HepG2 (cell line): ENCODE results near the gene CACHD1.

ENCODE experiments used
- FOXM1 ChIP-seq: sonication (generic); formaldehyde crosslinking; IDR thresholded peaks from 2 replicates; pipeline ENCODE4 v1.5.0; 2020; ENCODE audit warnings: missing genetic modification reagents
- JUNB ChIP-seq: sonication (generic); formaldehyde crosslinking; IDR thresholded peaks from 2 replicates; pipeline ENCODE4 v1.8.0; 2022; ENCODE audit warnings: missing genetic modification reagents, mild to moderate bottlenecking, borderline replicate concordance
- KDM1A ChIP-seq: IDR thresholded peaks from 2 replicates; pipeline ENCODE4 v1.6.1; 2016; ENCODE audit warnings: missing compliant biosample characterization
- KDM5B ChIP-seq: sonication (generic); formaldehyde crosslinking; IDR thresholded peaks from 2 replicates; pipeline ENCODE4 v1.4.0; 2020; ENCODE audit warnings: missing genetic modification reagents, mild to moderate bottlenecking, borderline replicate concordance
- NFE2 ChIP-seq: sonication (generic); formaldehyde crosslinking; IDR thresholded peaks from 2 replicates; pipeline ENCODE4 v1.4.0; 2020; ENCODE audit warnings: missing genetic modification reagents
- POLR2A ChIP-seq, 2 experiments: IDR thresholded peaks; 2 replicates each; pipeline ENCODE4 v1.6.1; 2011; ENCODE audit warnings: low read depth in 2 of 2, low read length in 2 of 2, mild to moderate bottlenecking in 1 of 2, moderate library complexity in 1 of 2; ENCODE audit not compliant: insufficient read depth in 1 of 2
- ZNF274 ChIP-seq: sonication (generic); formaldehyde crosslinking; IDR thresholded peaks from 2 replicates; pipeline ENCODE4 v1.5.1; 2020; ENCODE audit warnings: mild to moderate bottlenecking, missing genetic modification reagents
- ZNF781 ChIP-seq: sonication (generic); formaldehyde crosslinking; IDR thresholded peaks from 2 replicates; pipeline ENCODE4 v1.5.1; 2020; ENCODE audit warnings: borderline replicate concordance, mild to moderate bottlenecking, missing genetic modification reagents; ENCODE audit errors: not compliant biosample characterization
- TF ChIP-seq, protein P1 (sequence below): sonication (generic); formaldehyde crosslinking; IDR thresholded peaks from 2 replicates; pipeline ENCODE4 v1.4.0; 2020; ENCODE audit warnings: missing genetic modification reagents
- TF ChIP-seq, protein P2 (sequence below): IDR thresholded peaks from 2 replicates; pipeline ENCODE4 v1.6.1; 2016
- TF ChIP-seq, protein P3 (sequence below): sonication (generic); formaldehyde crosslinking; IDR thresholded peaks from 2 replicates; pipeline ENCODE4 v1.5.0; 2020; ENCODE audit warnings: mild to moderate bottlenecking, missing genetic modification reagents, moderate library complexity
- TF ChIP-seq, protein P4 (sequence below): sonication (generic); formaldehyde crosslinking; IDR thresholded peaks from 2 replicates; pipeline ENCODE4 v1.4.0; 2020; ENCODE audit warnings: missing genetic modification reagents, borderline replicate concordance

DNA sequence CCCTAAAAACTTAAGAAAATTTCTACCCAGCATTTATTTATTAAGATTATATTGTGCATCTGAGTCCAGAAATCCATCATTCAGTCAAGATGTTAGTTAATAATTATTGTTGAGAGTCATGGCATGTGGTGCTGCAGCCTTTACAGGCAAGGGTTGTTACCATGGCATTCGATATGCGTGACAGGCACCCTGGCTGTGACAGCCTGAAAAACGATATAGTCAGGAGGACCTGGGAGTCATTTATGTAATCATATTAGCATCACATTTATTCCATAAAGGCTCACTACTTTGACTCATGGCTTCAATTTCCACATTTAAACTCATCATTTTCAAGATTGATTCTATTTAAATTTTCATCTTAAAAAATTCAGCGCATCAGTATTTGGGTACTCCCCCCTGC is 68.0 kb downstream of the CACHD1 start:
- TF ChIP-seq KDM1A (no peak), POLR2A (IDR thresholded peaks at IDR 0.05; ENCODE audit: insufficient read depth in 1 of 2, low read depth in 2 of 2, low read length in 2 of 2) (no peak), NFE2 (CRISPR knock-in tag) (no peak), ZNF274 (CRISPR knock-in tag) (no peak), ZNF781 (CRISPR knock-in tag) (no peak), JUNB (CRISPR knock-in tag) (no peak), KDM5B (CRISPR knock-in tag) (no peak), FOXM1 (CRISPR knock-in tag) (no peak)
- TF ChIP-seq, protein P1, sequence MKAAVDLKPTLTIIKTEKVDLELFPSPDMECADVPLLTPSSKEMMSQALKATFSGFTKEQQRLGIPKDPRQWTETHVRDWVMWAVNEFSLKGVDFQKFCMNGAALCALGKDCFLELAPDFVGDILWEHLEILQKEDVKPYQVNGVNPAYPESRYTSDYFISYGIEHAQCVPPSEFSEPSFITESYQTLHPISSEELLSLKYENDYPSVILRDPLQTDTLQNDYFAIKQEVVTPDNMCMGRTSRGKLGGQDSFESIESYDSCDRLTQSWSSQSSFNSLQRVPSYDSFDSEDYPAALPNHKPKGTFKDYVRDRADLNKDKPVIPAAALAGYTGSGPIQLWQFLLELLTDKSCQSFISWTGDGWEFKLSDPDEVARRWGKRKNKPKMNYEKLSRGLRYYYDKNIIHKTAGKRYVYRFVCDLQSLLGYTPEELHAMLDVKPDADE (CRISPR knock-in tag), result no peak
- TF ChIP-seq, protein P2, sequence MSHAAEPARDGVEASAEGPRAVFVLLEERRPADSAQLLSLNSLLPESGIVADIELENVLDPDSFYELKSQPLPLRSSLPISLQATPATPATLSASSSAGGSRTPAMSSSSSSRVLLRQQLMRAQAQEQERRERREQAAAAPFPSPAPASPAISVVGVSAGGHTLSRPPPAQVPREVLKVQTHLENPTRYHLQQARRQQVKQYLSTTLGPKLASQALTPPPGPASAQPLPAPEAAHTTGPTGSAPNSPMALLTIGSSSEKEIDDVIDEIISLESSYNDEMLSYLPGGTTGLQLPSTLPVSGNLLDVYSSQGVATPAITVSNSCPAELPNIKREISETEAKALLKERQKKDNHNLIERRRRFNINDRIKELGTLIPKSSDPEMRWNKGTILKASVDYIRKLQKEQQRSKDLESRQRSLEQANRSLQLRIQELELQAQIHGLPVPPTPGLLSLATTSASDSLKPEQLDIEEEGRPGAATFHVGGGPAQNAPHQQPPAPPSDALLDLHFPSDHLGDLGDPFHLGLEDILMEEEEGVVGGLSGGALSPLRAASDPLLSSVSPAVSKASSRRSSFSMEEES (CRISPR knock-in tag), result no peak
- TF ChIP-seq, protein P3, sequence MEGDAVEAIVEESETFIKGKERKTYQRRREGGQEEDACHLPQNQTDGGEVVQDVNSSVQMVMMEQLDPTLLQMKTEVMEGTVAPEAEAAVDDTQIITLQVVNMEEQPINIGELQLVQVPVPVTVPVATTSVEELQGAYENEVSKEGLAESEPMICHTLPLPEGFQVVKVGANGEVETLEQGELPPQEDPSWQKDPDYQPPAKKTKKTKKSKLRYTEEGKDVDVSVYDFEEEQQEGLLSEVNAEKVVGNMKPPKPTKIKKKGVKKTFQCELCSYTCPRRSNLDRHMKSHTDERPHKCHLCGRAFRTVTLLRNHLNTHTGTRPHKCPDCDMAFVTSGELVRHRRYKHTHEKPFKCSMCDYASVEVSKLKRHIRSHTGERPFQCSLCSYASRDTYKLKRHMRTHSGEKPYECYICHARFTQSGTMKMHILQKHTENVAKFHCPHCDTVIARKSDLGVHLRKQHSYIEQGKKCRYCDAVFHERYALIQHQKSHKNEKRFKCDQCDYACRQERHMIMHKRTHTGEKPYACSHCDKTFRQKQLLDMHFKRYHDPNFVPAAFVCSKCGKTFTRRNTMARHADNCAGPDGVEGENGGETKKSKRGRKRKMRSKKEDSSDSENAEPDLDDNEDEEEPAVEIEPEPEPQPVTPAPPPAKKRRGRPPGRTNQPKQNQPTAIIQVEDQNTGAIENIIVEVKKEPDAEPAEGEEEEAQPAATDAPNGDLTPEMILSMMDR (CRISPR knock-in tag), result no peak
- TF ChIP-seq, protein P4, sequence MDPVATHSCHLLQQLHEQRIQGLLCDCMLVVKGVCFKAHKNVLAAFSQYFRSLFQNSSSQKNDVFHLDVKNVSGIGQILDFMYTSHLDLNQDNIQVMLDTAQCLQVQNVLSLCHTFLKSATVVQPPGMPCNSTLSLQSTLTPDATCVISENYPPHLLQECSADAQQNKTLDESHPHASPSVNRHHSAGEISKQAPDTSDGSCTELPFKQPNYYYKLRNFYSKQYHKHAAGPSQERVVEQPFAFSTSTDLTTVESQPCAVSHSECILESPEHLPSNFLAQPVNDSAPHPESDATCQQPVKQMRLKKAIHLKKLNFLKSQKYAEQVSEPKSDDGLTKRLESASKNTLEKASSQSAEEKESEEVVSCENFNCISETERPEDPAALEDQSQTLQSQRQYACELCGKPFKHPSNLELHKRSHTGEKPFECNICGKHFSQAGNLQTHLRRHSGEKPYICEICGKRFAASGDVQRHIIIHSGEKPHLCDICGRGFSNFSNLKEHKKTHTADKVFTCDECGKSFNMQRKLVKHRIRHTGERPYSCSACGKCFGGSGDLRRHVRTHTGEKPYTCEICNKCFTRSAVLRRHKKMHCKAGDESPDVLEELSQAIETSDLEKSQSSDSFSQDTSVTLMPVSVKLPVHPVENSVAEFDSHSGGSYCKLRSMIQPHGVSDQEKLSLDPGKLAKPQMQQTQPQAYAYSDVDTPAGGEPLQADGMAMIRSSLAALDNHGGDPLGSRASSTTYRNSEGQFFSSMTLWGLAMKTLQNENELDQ, result no peak
